IPS-18a (cell line): Measurements from ENCODE around the gene DSC1.
"Not testable (repeated sequence)": the region's sequence is repeated elsewhere in the genome, so short reads cannot be mapped to it uniquely, and the experiment has no call there.

Experiments
- H3K27ac ChIP-seq: one replicate; pipeline ENCODE4 v1.5.1; 2013; ENCODE audit warnings: low read length
- H3K27me3 ChIP-seq: one replicate; pipeline ENCODE4 v1.6.1; 2013; ENCODE audit warnings: mild to moderate bottlenecking, low read length; ENCODE audit not compliant: control insufficient read depth, insufficient read depth
- H3K36me3 ChIP-seq: one replicate; pipeline ENCODE4 v1.6.1; 2013; ENCODE audit warnings: low read depth, low read length; ENCODE audit not compliant: control insufficient read depth
- H3K4me1 ChIP-seq: one replicate; pipeline ENCODE4 v1.6.1; 2013; ENCODE audit warnings: low read depth, low read length; ENCODE audit not compliant: control insufficient read depth
- H3K4me3 ChIP-seq: one replicate; pipeline ENCODE4 v1.5.1; 2013; ENCODE audit warnings: low read length
- H3K9ac ChIP-seq: one replicate; pipeline ENCODE4 v1.6.1; 2013; ENCODE audit warnings: mild to moderate bottlenecking, low read length, moderate library complexity
- H3K9me3 ChIP-seq: one replicate; pipeline ENCODE4 v1.6.1; 2013; ENCODE audit warnings: low read depth, low read length; ENCODE audit not compliant: control insufficient read depth

The DSC1 gene

DNA sequence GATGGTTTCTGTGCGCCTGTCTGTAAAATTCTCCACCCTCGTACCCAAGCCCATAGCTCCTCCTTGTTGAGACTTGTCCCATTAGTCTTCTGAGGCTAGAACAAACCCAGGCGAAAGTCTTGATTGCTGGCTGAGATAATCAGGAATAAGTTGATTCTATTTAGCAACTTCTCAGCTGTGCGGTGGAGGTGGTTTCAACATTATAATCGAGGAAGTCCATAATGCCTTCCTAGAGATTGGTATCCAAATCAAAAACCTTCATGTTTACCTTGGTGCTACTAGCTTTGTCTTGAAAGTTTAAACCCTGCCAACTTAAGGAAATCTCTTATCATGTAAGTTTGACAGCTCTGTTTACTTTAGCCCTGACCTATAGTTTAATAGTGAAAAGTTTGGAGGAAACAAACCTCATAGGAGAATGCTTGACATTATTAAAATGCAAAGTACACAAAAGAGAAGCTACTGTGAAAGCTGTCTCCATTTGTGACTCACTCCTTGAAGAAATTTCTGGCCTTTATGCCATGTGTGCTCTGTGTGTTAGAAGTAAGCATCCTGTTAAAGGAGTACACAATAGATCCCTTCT lies 36.6 kb upstream of the DSC1 start:
- no peaks in the 10 kb centered on the region for H3K9me3 ChIP-seq
- H3K27ac ChIP-seq, result no peak overlapping the region
- H3K4me1 ChIP-seq, result peaks cover 11% of the 10 kb centered on the region
- H3K27me3 ChIP-seq, result no peaks in the 10 kb centered on the region
- H3K4me3 ChIP-seq, result no peak overlapping the region
- H3K36me3 ChIP-seq, result no peaks in the 10 kb centered on the region
- no peak overlapping the region for H3K9ac ChIP-seq

DNA sequence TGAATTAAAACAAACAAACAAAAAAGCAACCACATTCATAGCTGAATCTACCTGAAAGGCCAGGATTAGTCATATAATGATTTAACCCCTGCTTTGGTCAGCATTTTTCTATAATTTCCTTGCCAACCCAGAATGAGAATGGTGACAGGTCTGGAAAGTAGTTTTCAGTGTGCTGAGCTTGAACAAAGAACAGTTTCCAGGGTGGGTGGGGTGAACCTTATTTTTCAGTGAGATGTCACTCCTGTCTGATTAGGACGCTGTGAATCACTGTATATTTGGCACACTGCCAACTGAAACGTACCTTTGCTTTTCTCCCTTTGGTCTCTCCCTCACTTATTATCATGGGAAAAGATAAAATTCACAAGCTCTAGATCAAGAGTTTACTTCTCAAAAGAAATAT lies 35.0 kb upstream of the DSC1 start:
- Histone ChIP-seq H3K27me3 (no peaks in the 10 kb centered on the region), H3K9ac (no peak overlapping the region), H3K27ac (no peak overlapping the region), H3K9me3 (no peaks in the 10 kb centered on the region), H3K36me3 (no peaks in the 10 kb centered on the region), H3K4me3 (no peak overlapping the region), H3K4me1 (peaks cover 8% of the 10 kb centered on the region)

- H3K9me3 ChIP-seq, result no peaks in the 10 kb centered on the region
These were observed 32.4 kb upstream of the DSC1 start for GRCh38 chr18:31195063-31195462.

GRCh38 chr18:31192086-31192776 lies 29.6 kb upstream of the DSC1 start:
- Histone ChIP-seq H3K27me3 (no peaks in the 10 kb centered on the region), H3K4me3 (no peak overlapping the region), H3K9me3 (no peaks in the 10 kb centered on the region), H3K9ac (no peak overlapping the region), H3K27ac (no peak overlapping the region), H3K36me3 (no peaks in the 10 kb centered on the region), H3K4me1 (no peaks in the 10 kb centered on the region)

More at GRCh38 chr18:31195063-31195462, 32.4 kb upstream of the DSC1 start:
- no peak overlapping the region for H3K4me3 ChIP-seq
- no peaks in the 10 kb centered on the region for H3K27me3 ChIP-seq
- peaks cover 8% of the 10 kb centered on the region for H3K4me1 ChIP-seq
- no peak overlapping the region for H3K9ac ChIP-seq
- H3K36me3 ChIP-seq, result no peaks in the 10 kb centered on the region
- H3K27ac ChIP-seq, result no peak overlapping the region

- Histone ChIP-seq H3K9ac (no peak overlapping the region), H3K9me3 (no peaks in the 10 kb centered on the region), H3K4me3 (no peak overlapping the region), H3K4me1 (no peaks in the 10 kb centered on the region), H3K36me3 (no peaks in the 10 kb centered on the region), H3K27ac (no peak overlapping the region), H3K27me3 (no peaks in the 10 kb centered on the region)
These were observed 28.3 kb upstream of the DSC1 start for GRCh38 chr18:31190919-31191318.

DNA sequence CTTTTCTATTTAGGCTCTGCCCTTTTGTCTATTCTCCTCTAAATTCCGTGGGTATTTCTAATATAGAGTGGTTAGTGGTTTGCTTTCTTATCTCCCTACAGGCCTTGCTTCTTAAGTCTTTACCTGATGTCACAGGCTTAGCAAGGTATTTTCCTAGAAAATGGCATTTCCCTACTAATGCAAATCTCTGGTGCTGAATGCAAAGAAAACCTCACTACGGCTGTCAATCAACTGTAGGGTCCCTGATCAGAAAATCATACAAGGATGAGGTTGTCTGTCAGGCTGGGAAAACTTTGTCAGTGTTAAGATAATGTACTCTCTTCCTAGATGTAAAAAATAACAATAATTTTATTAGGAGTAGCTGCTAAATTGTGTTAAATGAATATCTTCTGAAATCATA lies 27.1 kb upstream of the DSC1 start:
- H3K27ac ChIP-seq, result no peak overlapping the region
- H3K4me3 ChIP-seq, result no peak overlapping the region
- no peaks in the 10 kb centered on the region for H3K9me3 ChIP-seq
- H3K4me1 ChIP-seq, result no peaks in the 10 kb centered on the region
- H3K27me3 ChIP-seq, result no peaks in the 10 kb centered on the region
- H3K36me3 ChIP-seq, result no peaks in the 10 kb centered on the region
- no peak overlapping the region for H3K9ac ChIP-seq

- H3K4me1 ChIP-seq, result no peaks in the 10 kb centered on the region
- H3K27me3 ChIP-seq, result no peaks in the 10 kb centered on the region
- no peak overlapping the region for H3K4me3 ChIP-seq
- no peaks in the 10 kb centered on the region for H3K9me3 ChIP-seq
- no peaks in the 10 kb centered on the region for H3K36me3 ChIP-seq
- no peak overlapping the region for H3K27ac ChIP-seq
- H3K9ac ChIP-seq, result no peak overlapping the region
These were observed 22.7 kb upstream of the DSC1 start for GRCh38 chr18:31185186-31185950.

- Histone ChIP-seq H3K4me1 (no peaks in the 10 kb centered on the region), H3K27ac (no peak overlapping the region), H3K9ac (no peak overlapping the region), H3K27me3 (no peaks in the 10 kb centered on the region), H3K4me3 (no peak overlapping the region), H3K36me3 (no peaks in the 10 kb centered on the region), H3K9me3 (no peaks in the 10 kb centered on the region)
These were observed 20.6 kb upstream of the DSC1 start for GRCh38 chr18:31183302-31183701.

- not testable (repeated sequence) for H3K36me3 ChIP-seq, H3K27me3 ChIP-seq, H3K4me3 ChIP-seq, H3K9me3 ChIP-seq, H3K27ac ChIP-seq, H3K9ac ChIP-seq, H3K4me1 ChIP-seq
These were observed 14.7 kb upstream of the DSC1 start for GRCh38 chr18:31177369-31177768.

GRCh38 chr18:31176531-31176930 lies 13.9 kb upstream of the DSC1 start:
- Histone ChIP-seq H3K36me3 (no peaks in the 10 kb centered on the region), H3K27ac (no peak overlapping the region), H3K4me3 (no peak overlapping the region)

GRCh38 chr18:31171144-31171839 lies 8.6 kb upstream of the DSC1 start:
- no peak overlapping the region for H3K9ac ChIP-seq
- H3K36me3 ChIP-seq, result no peaks in the 10 kb centered on the region
- no peaks in the 10 kb centered on the region for H3K9me3 ChIP-seq
- H3K27ac ChIP-seq, result no peak overlapping the region
- H3K4me1 ChIP-seq, result no peaks in the 10 kb centered on the region
- no peaks in the 10 kb centered on the region for H3K27me3 ChIP-seq
- no peak overlapping the region for H3K4me3 ChIP-seq

More at GRCh38 chr18:31176531-31176930, 13.9 kb upstream of the DSC1 start:
- no peaks in the 10 kb centered on the region for H3K4me1 ChIP-seq
- peaks cover 7% of the 10 kb centered on the region for H3K9me3 ChIP-seq
- H3K27me3 ChIP-seq, result no peaks in the 10 kb centered on the region
- no peak overlapping the region for H3K9ac ChIP-seq
